Testis (tissue), 3 donors: ENCODE measurements around the gene CREB3L4. TPM values are rescaled to one million over a fixed set of nuclear protein-coding genes. Genes with fewer than 3 reads are reported as not detected.

Experiments used
- DNase-seq: peaks from one replicate; pipeline ENCODE4 v3.0.0-alpha.2; 2019
- H3K27ac ChIP-seq, 2 donors: fragments of 200-600 bp; sonication (generic); one replicate each; pipeline ENCODE4 v1.5.1; 2019
- H3K27me3 ChIP-seq: fragments of 200-600 bp; sonication (generic); one replicate; pipeline ENCODE4 v1.5.1; 2019
- H3K36me3 ChIP-seq: fragments of 200-600 bp; sonication (generic); one replicate; pipeline ENCODE4 v1.5.1; 2017; ENCODE audit warnings: low read depth; ENCODE audit errors: missing control alignments
- H3K4me1 ChIP-seq: fragments of 200-600 bp; sonication (generic); one replicate; pipeline ENCODE4 v1.5.1; 2019
- H3K4me3 ChIP-seq, 2 donors: fragments of 200-600 bp; sonication (generic); one replicate each; pipeline ENCODE4 v1.5.1; 2017 to 2019
- H3K9me3 ChIP-seq: fragments of 200-600 bp; sonication (generic); one replicate; pipeline ENCODE4 v1.5.1; 2017
- POLR2A ChIP-seq: fragments of 450-650 bp; IDR thresholded peaks from one replicate; pipeline ENCODE4 v1.6.1; 2017; ENCODE audit warnings: antibody characterized with exemption, mild to moderate bottlenecking, moderate library complexity
- WGBS, 2 donors: methylation state at CpG; one replicate each; pipeline ENCODE4 v1.1.5; 2018; 5-methylcytosine and 5-hydroxymethylcytosine counted together
- intact Hi-C: fragments of 100-400 bp; cut with DNase I; formaldehyde crosslinking; loops from one replicate; pipeline ENCODE4 v1.15.1; 2023; ENCODE audit warnings: low total_unique reads
- polyA plus RNA-seq: library from polyadenylated mRNA; stranded (reverse); fragments of 350-450 nt; fragmentation: Illumina TruSeq; extraction: RNeasy Lipid Tissue Mini Kit (QIAGEN cat#74804); gene quantifications from one replicate; pipeline ENCODE4 v1.2.3, GENCODE V29; 2014; ENCODE audit warnings: low read depth, low replicate concordance; ENCODE audit not compliant: insufficient read depth
- total RNA-seq, 2 donors: library from RNA; depleted of rRNA; stranded (reverse); fragments of >200 nt; gene quantifications; one replicate each; pipeline ENCODE4 v1.2.3, GENCODE V29; 2016
- TF ChIP-seq, protein P1 (sequence below), 3 experiments: fragments of 450-650 bp in 2 of 3; fragments of 200-600 bp in 1 of 3; sonication (generic) in 1 of 3; IDR thresholded peaks; one replicate each; pipeline ENCODE4 v1.5.1; 2016 to 2019; ENCODE audit warnings: antibody characterized with exemption in 3 of 3, mild to moderate bottlenecking in 2 of 3, moderate library complexity in 1 of 3

CREB3L4 gene
- total and polyA plus RNA-seq, 3 donors from 2014 or later, result 15.6 to 24.6 (median 22.2) TPM

DNA sequence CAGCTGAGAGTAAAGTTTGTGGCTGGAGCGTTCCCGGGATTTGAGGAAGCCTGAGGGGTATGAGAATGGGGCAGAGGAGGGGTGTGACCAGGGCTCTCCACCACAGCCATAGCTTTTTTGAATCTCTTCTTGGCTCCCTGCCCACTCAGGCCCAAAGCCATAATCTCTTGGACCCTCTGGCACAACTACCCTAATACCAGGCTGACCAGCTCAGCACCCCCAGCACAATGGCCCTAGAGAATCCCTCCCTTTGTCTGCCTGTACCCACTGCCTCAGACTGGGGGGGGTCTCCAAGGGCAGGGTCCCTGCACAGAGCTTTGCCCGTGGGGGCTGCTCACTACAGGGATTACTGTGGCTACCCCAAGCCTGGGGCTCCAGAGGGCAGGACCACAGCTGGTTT is 28.7 kb upstream of the CREB3L4 start:
- H3K9me3 ChIP-seq, result no peaks in the 10 kb centered on the region
- H3K4me3 ChIP-seq, result no peak overlapping the region
- TF ChIP-seq, protein P1, sequence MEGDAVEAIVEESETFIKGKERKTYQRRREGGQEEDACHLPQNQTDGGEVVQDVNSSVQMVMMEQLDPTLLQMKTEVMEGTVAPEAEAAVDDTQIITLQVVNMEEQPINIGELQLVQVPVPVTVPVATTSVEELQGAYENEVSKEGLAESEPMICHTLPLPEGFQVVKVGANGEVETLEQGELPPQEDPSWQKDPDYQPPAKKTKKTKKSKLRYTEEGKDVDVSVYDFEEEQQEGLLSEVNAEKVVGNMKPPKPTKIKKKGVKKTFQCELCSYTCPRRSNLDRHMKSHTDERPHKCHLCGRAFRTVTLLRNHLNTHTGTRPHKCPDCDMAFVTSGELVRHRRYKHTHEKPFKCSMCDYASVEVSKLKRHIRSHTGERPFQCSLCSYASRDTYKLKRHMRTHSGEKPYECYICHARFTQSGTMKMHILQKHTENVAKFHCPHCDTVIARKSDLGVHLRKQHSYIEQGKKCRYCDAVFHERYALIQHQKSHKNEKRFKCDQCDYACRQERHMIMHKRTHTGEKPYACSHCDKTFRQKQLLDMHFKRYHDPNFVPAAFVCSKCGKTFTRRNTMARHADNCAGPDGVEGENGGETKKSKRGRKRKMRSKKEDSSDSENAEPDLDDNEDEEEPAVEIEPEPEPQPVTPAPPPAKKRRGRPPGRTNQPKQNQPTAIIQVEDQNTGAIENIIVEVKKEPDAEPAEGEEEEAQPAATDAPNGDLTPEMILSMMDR (IDR thresholded peaks at IDR 0.05), result no peak
- TF ChIP-seq POLR2A, result no peak
- 74 to 89% methylated on average over 2 to 3 of the region's 3 CpGs for WGBS, 2 donors
- intact Hi-C loops, result no loop called here
- no peak for DNase-seq
- H3K27me3 ChIP-seq, result no peaks in the 10 kb centered on the region
- no peak overlapping the region for H3K27ac ChIP-seq
- no peaks in the 10 kb centered on the region for H3K36me3 ChIP-seq
- no peaks in the 10 kb centered on the region for H3K4me1 ChIP-seq

GRCh38 chr1:153939476-153939875 is 28.2 kb upstream of the CREB3L4 start:
- WGBS, 2 donors, result 87 to 91% methylated on average over 6 to 12 of the region's 12 CpGs
- Histone ChIP-seq H3K4me3 (no peak overlapping the region), H3K27ac (no peak overlapping the region), H3K36me3 (no peaks in the 10 kb centered on the region), H3K27me3 (no peaks in the 10 kb centered on the region), H3K9me3 (no peaks in the 10 kb centered on the region), H3K4me1 (no peaks in the 10 kb centered on the region)
- TF ChIP-seq, protein P1 (IDR thresholded peaks at IDR 0.05), result no peak
- no peak for TF ChIP-seq POLR2A
- no peak for DNase-seq
- intact Hi-C loops, result no loop called here

GRCh38 chr1:153940756-153941155 is 26.9 kb upstream of the CREB3L4 start:
- Histone ChIP-seq H3K36me3 (no peaks in the 10 kb centered on the region), H3K27me3 (no peaks in the 10 kb centered on the region), H3K9me3 (no peaks in the 10 kb centered on the region), H3K27ac (no peak overlapping the region), H3K4me3 (no peak overlapping the region), H3K4me1 (peaks cover 11% of the 10 kb centered on the region)
- DNase-seq, result no peak
- TF ChIP-seq, protein P1 (IDR thresholded peaks at IDR 0.05), result no peak
- no peak for TF ChIP-seq POLR2A
- intact Hi-C loops, result loop anchor here (10.0 kb wide), 1 partner anchor 146 kb away; no protein-coding TSS in a partner anchor
- WGBS, 2 donors, result 92 to 93% methylated on average over 7 to 8 of the region's 8 CpGs

DNA sequence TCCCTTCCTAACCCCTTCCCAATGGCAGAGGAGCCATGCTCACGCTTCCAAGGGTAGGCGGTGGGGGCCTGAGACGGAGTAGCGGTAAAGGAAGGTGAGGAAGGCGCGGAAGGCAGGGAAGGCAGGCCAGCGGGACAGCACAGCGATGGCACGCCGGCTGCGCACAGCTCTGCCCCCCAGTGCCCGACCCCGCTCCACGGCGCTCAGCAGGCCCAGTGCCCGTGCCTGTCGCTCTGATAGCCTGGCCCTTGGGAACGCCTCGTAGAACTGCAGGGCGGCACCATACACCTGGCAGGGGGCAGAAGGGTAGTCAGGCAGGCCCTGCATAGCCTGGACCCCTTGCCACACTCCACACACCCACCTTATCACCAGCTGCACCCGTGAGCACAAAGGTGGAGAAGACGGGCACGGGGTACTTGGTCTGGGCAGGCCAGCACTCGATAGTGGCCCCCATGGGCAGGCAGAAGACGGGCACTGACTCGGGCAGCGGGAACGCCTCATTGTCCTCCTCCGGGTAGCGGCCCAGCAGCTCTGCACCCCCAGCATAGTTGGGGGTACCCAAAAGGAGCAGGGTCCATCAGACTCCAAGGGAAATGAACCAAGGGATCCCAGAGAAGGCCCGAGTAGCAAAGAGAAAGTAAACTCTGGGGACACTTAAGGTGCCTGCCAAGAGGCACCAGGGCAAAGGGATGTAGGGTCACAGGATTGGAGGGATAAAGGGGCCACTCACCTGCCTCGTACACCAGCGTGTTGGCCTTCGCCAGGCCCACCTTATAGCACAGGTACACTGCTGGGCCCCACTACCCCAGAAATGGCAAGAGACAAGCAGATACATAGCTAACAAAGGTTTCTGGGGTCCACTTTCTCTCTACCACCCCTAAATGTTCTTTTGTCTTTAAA is 25.6 kb upstream of the CREB3L4 start:
- H3K9me3 ChIP-seq, result no peaks in the 10 kb centered on the region
- no peaks in the 10 kb centered on the region for H3K36me3 ChIP-seq
- peaks cover 16% of the 10 kb centered on the region for H3K4me1 ChIP-seq
- no peak overlapping the region for H3K4me3 ChIP-seq
- TF ChIP-seq, protein P1 (IDR thresholded peaks at IDR 0.05), result no peak
- no peak for TF ChIP-seq POLR2A
- no peak overlapping the region for H3K27ac ChIP-seq
- no peak for DNase-seq
- no peaks in the 10 kb centered on the region for H3K27me3 ChIP-seq
- 93 to 94% methylated on average over 20 to 32 of the region's 34 CpGs for WGBS, 2 donors
- intact Hi-C loops, result loop anchor here (10.0 kb wide), 1 partner anchor 147 kb away; no protein-coding TSS in a partner anchor
